ENCODE results near the gene SSRP1. TPM values are rescaled to one million over a fixed set of nuclear protein-coding genes. Genes with fewer than 3 reads are reported as not detected.

Gene SSRP1
- total and polyA plus RNA-seq, 2 of the 4 experiments (the other 2 are of a cell fraction), result 106 to 146 TPM

DNA sequence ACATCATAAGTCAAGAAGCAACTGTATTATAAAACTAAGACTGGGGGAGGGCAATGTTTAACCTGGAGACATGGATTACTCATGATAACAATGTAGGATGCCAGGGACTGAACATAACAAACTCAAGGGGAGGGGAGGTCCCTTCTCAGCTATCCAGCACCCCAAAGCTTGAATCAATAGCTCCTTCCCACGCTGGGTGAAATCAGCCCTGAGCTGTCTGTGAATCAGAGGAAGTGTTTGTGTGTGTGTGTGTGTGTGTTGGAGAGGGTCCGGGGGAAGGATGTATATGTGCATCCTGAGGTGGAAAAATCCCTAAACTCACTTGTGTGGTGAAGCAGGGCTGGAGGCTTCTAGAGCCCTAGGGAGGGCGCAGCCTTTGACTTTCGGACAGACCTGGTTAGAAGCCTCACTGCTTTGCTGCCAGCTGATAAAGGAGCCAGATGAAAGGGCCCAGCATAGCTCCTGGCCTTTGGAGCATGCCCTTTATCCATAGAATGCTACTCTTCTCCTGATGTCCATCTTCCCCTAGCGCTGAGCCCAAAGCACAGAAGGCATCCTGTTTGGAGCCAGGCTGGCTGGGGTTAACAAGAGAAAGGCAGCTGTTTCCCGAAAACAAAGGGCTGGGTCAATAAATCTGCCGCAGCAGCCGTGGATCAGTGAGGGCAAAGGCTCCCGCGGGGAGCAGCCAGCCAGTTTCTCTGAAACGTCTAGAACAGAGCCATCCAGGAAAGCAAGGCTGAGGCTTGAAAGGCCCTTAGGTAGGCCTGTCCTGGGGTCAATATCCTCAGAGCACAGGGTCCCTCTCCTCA is 46.7 kb downstream of the SSRP1 start:
- Histone ChIP-seq H2BK20ac (ENCODE audit: low read depth, low read length) (peak overlapping the region; percentile 82), H4K20me1 (ENCODE audit: insufficient read depth, low read length) (no peaks in the 10 kb centered on the region), H2AK5ac (ENCODE audit: low read depth, low read length) (peak overlapping the region; percentile 54; the same call in 1 of the 2 replicates), H3K14ac (replicated peaks; ENCODE audit: low read depth, low read length) (peak overlapping the region; percentile 81), H3K4me3 (ENCODE audit: insufficient read depth, low read depth, low read length) (no peak overlapping the region), H4K5ac (ENCODE audit: low read depth, low read length) (peak overlapping the region; percentile 65), H3K9me1 (ENCODE audit: insufficient read depth, low read length) (peaks cover 20% of the 10 kb centered on the region), H3K9ac (ENCODE audit: low read depth, low read length) (peak overlapping the region; percentile 67), H2AK9ac (replicated peaks; ENCODE audit: low read depth, low read length, poor library complexity) (peak overlapping the region; percentile 84), H3K4me1 (ENCODE audit: control insufficient read depth, insufficient read depth, low read length) (peaks cover 24% of the 10 kb centered on the region), H3K27ac (ENCODE audit: insufficient read depth, low read length) (peak overlapping the region; percentile 61), H4K8ac (ENCODE audit: low read depth in 2 of 2, low read length in 2 of 2) (peak overlapping the region; percentile 76 to 81), H3K56ac (ENCODE audit: extremely low read depth, insufficient read depth, low read length) (no peak overlapping the region), H3K36me3 (ENCODE audit: control insufficient read depth, insufficient read depth, low read length) (no peaks in the 10 kb centered on the region), H2BK120ac (ENCODE audit: low read depth, low read length) (peak overlapping the region; percentile 83), H3K9me3 (ENCODE audit: control insufficient read depth, insufficient read depth, low read length) (no peaks in the 10 kb centered on the region), H3K4me2 (ENCODE audit: low read depth, low read length) (peak overlapping the region; percentile 37; the same call in 1 of the 2 replicates), H3K4ac (ENCODE audit: low read depth, low read length) (peak overlapping the region; percentile 79), H3K18ac (ENCODE audit: low read depth, low read length) (peak overlapping the region; percentile 67), H2BK15ac (ENCODE audit: low read depth, low read length) (peak overlapping the region; percentile 68; the same call in 2 of the 3 replicates), H2AFZ (replicated peaks; ENCODE audit: low read length, poor library complexity) (peak overlapping the region; percentile 88), H3K79me1 (ENCODE audit: low read depth in 1 of 2, low read length in 2 of 2) (no peaks in the 10 kb centered on the region), H2BK5ac (ENCODE audit: low read depth, low read length, poor library complexity, severe bottlenecking) (peak overlapping the region; percentile 62), H3K27me3 (ENCODE audit: control insufficient read depth, insufficient read depth, low read length) (no peaks in the 10 kb centered on the region), H4K91ac (ENCODE audit: insufficient read depth, low read depth, low read length) (peak overlapping the region; percentile 80), H3K23ac (ENCODE audit: low read depth, low read length) (peak overlapping the region; percentile 85; the same call in 1 of the 2 replicates)
- BruUV-seq (replicated peaks), result no TSS peak
- peak; percentile 48; the same call in 1 of the 2 replicates for TF ChIP-seq MAZ (IDR thresholded peaks at IDR 0.05; ENCODE audit: borderline replicate concordance, low read depth, low read length)
- TF ChIP-seq POLR2A (IDR thresholded peaks at IDR 0.05; ENCODE audit: low read depth, low read length), result peak; percentile 25; the same call in 1 of the 2 replicates
- TF ChIP-seq BHLHE40 (IDR thresholded peaks at IDR 0.05; ENCODE audit: low read depth, low read length), result 0 out of 2 replicates have a peak, but pooled peaks have one; percentile 29
- TF ChIP-seq RFX5 (IDR thresholded peaks at IDR 0.05; ENCODE audit: low read depth, low read length), result no peak
- peak; percentile 65 for TF ChIP-seq FOS (IDR thresholded peaks at IDR 0.05; ENCODE audit: low read depth, low read length)
- TF ChIP-seq SMC3 (IDR thresholded peaks at IDR 0.05; ENCODE audit: low read depth, low read length), result peak; percentile 4; the same call in 1 of the 2 replicates
- TF ChIP-seq MXI1 (IDR thresholded peaks at IDR 0.05; ENCODE audit: borderline replicate concordance, low read depth, low read length), result no peak
- peak; percentile 20; the same call in 1 of the 2 replicates for TF ChIP-seq CEBPB (IDR thresholded peaks at IDR 0.05; ENCODE audit: low read depth, low read length)
- DNase-seq (peak; percentile 96), ATAC-seq (ENCODE audit: low read depth) (peak; percentile 60)
- POLR2A ChIA-PET (ENCODE audit: unreplicated experiment), result interaction anchor here (0.6 kb wide), 1 partner anchor 35 kb away, joined by 5 read pairs; no protein-coding TSS in a partner anchor
- 4% methylated on average over 4 of the region's 11 CpGs; no CpG with 5 or more reads in 1 of the 2 experiments for WGBS, 2 experiments (ENCODE audit: extremely low coverage in 2 of 2, insufficient read length in 1 of 2)
- dilution Hi-C loops (cut with HindIII; ENCODE audit: low sequenced_read_pairs, unreplicated experiment), result no loop called here
- CTCF ChIA-PET, result interaction anchor here (1.4 to 1.5 kb wide), 2 partner anchors 11 to 40 kb away, joined by 5 read pairs; no protein-coding TSS in a partner anchor
- intact Hi-C loops (cut with micrococcal nuclease), result no loop called here
- in situ Hi-C loops (cut with MboI; ENCODE audit: low sequenced_read_pairs), result no loop called here
